HepG2 (cell line): ENCODE measurements around the gene RREB1. TPM values are rescaled to one million over a fixed set of nuclear protein-coding genes. Genes with fewer than 3 reads are reported as not detected.

Experiments used
- AKNA ChIP-seq: sonication (generic); formaldehyde crosslinking; IDR thresholded peaks from 2 replicates; pipeline ENCODE4 v1.4.0; 2020; ENCODE audit warnings: missing genetic modification reagents, borderline replicate concordance
- CHCHD3 ChIP-seq: sonication (generic); formaldehyde crosslinking; IDR thresholded peaks from 2 replicates; pipeline ENCODE4 v1.8.0; 2022; ENCODE audit warnings: mild to moderate bottlenecking, missing genetic modification reagents, moderate library complexity
- CREM ChIP-seq, 2 experiments: sonication (generic) in 1 of 2; formaldehyde crosslinking in 1 of 2; IDR thresholded peaks; 2 replicates each; pipeline versions ENCODE4 v1.4.0 to v1.6.1; 2016 to 2020; ENCODE audit warnings: antibody characterized with exemption in 1 of 2, mild to moderate bottlenecking in 1 of 2, missing genetic modification reagents in 1 of 2
- GABPB1 ChIP-seq: IDR thresholded peaks from 2 replicates; pipeline ENCODE4 v1.6.1; 2016; ENCODE audit warnings: mild to moderate bottlenecking, missing genetic modification reagents, moderate library complexity, missing compliant biosample characterization
- HOXA3 ChIP-seq: sonication (generic); formaldehyde crosslinking; IDR thresholded peaks from 2 replicates; pipeline ENCODE4 v1.5.0; 2020; ENCODE audit warnings: missing genetic modification reagents
- KDM4B ChIP-seq: sonication (generic); formaldehyde crosslinking; IDR thresholded peaks from 2 replicates; pipeline ENCODE4 v1.4.0; 2020; ENCODE audit warnings: missing genetic modification reagents
- MED1 ChIP-seq: sonication (generic); formaldehyde crosslinking; IDR thresholded peaks from 2 replicates; pipeline ENCODE4 v1.4.0; 2020; ENCODE audit warnings: missing genetic modification reagents
- RXRB ChIP-seq: IDR thresholded peaks from 2 replicates; pipeline ENCODE4 v1.6.1; 2016; ENCODE audit warnings: borderline replicate concordance, missing genetic modification reagents, missing compliant biosample characterization
- SOX5 ChIP-seq: IDR thresholded peaks from 2 replicates; pipeline ENCODE4 v1.6.1; 2016; ENCODE audit warnings: borderline replicate concordance
- ZBTB42 ChIP-seq: sonication (generic); formaldehyde crosslinking; IDR thresholded peaks from 2 replicates; pipeline ENCODE4 v1.5.0; 2020; ENCODE audit warnings: mild to moderate bottlenecking, missing genetic modification reagents
- ZNF235 ChIP-seq: sonication (generic); formaldehyde crosslinking; IDR thresholded peaks from 2 replicates; pipeline ENCODE4 v1.8.1; 2023; ENCODE audit warnings: mild to moderate bottlenecking, missing genetic modification reagents, borderline replicate concordance
- ZNF329 ChIP-seq: sonication (generic); formaldehyde crosslinking; IDR thresholded peaks from 2 replicates; pipeline ENCODE4 v1.9.0; 2021; ENCODE audit warnings: low read depth, mild to moderate bottlenecking, missing genetic modification reagents
- ZNF354B ChIP-seq: sonication (generic); formaldehyde crosslinking; IDR thresholded peaks from 2 replicates; pipeline ENCODE4 v1.8.0; 2022; ENCODE audit warnings: mild to moderate bottlenecking, missing genetic modification reagents
- ZXDC ChIP-seq: sonication (generic); formaldehyde crosslinking; IDR thresholded peaks from 2 replicates; pipeline ENCODE4 v1.5.0; 2020; ENCODE audit warnings: mild to moderate bottlenecking, missing genetic modification reagents
- polyA plus RNA-seq, 8 experiments: library from polyadenylated mRNA; depleted of rRNA in 3 of 8; stranded (reverse) in 7 of 8; unstranded in 1 of 8; fragments of >200 nt; fragmentation: Illumina TruSeq in 4 of 8; extraction: Trizol in 4 of 8; gene quantifications; 2 replicates each; pipeline versions ENCODE4 v1.2.1 to v1.2.3, GENCODE V29; 2011 to 2016; ENCODE audit warnings: low read depth in 4 of 8, missing spikeins in 1 of 8, mixed read lengths in 1 of 8; ENCODE audit not compliant: insufficient read depth in 1 of 8
- total RNA-seq, 5 experiments: library from RNA; depleted of rRNA; stranded (reverse); fragments of >200 nt; fragmentation: Illumina TruSeq; extraction: Trizol; gene quantifications; 2 replicates each; pipeline ENCODE4 v1.2.3, GENCODE V29; 2016; ENCODE audit warnings: low read depth in 1 of 5
- TF ChIP-seq, protein P1 (sequence below): sonication (generic); formaldehyde crosslinking; IDR thresholded peaks from 2 replicates; pipeline ENCODE4 v1.5.1; 2020; ENCODE audit warnings: missing genetic modification reagents, mild to moderate bottlenecking, borderline replicate concordance
- TF ChIP-seq, protein P2 (sequence below): sonication (generic); formaldehyde crosslinking; conservative IDR thresholded peaks from 2 replicates; pipeline ENCODE4 v1.8.0; 2022; ENCODE audit warnings: mild to moderate bottlenecking, moderate library complexity, missing genetic modification reagents

The RREB1 gene
- total and polyA plus RNA-seq, 2 of the 13 experiments (the other 11 are each of a cell fraction or from before 2014, with no cell fraction given): 6.1 to 23.2 TPM

DNA sequence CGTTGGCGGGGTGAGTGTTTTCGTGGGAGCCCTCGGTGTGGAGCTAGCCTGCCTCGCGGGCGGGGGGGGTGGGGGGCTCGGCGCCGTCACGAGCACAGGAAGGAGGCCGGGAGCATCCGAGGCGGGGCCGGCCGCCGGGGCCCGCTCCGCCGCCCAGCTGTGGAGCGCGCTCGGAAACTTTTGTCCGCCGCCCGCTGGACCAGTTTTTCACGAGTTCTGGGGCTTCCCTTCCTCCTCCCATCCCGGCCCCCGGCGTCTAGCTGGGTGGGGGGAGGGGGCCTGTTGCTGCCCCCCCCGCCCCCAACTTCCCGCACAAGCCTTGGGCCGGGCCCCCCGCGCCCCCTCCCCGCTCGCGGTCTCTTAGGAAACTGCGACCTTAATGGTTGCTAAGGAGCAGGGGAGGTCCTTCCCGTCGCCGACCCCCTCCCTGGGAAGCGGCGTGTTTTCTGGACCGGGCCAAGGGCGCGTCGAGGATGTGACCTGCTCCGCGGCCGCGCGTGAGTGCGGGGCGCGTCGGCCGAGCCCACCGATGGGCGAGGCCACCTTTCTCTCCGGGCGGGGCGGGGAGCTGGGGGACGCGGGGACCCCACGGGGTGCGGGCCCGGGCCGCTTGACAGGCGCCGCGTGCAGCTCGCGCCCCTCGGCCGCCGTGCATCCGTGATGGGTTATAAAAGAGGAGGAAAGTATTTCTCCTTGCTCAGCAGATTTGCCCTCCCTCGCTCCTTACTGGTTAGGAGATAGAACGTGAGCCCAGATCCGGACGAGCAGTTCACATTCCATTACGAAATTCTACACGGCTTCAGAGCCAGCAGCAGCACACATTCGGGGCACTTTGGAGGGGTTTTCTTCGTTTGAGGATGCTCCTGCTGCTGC is 1.4 kb downstream of the RREB1 start (continued):
- no peak for TF ChIP-seq ZBTB42 (CRISPR knock-in tag)
- TF ChIP-seq GABPB1: peak; percentile 10; the same call in 1 of the 2 replicates
- no peak for TF ChIP-seq ZNF354B (CRISPR knock-in tag)
- TF ChIP-seq, protein P1, sequence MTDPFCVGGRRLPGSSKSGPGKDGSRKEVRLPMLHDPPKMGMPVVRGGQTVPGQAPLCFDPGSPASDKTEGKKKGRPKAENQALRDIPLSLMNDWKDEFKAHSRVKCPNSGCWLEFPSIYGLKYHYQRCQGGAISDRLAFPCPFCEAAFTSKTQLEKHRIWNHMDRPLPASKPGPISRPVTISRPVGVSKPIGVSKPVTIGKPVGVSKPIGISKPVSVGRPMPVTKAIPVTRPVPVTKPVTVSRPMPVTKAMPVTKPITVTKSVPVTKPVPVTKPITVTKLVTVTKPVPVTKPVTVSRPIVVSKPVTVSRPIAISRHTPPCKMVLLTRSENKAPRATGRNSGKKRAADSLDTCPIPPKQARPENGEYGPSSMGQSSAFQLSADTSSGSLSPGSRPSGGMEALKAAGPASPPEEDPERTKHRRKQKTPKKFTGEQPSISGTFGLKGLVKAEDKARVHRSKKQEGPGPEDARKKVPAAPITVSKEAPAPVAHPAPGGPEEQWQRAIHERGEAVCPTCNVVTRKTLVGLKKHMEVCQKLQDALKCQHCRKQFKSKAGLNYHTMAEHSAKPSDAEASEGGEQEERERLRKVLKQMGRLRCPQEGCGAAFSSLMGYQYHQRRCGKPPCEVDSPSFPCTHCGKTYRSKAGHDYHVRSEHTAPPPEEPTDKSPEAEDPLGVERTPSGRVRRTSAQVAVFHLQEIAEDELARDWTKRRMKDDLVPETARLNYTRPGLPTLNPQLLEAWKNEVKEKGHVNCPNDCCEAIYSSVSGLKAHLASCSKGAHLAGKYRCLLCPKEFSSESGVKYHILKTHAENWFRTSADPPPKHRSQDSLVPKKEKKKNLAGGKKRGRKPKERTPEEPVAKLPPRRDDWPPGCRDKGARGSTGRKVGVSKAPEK: no peak
- TF ChIP-seq AKNA (CRISPR knock-in tag): 0 out of 2 replicates have a peak, but pooled peaks have one; percentile 48
- peak; percentile 32; the same call in 1 of the 2 replicates for TF ChIP-seq RXRB (CRISPR knock-in tag)
- TF ChIP-seq, protein P2, sequence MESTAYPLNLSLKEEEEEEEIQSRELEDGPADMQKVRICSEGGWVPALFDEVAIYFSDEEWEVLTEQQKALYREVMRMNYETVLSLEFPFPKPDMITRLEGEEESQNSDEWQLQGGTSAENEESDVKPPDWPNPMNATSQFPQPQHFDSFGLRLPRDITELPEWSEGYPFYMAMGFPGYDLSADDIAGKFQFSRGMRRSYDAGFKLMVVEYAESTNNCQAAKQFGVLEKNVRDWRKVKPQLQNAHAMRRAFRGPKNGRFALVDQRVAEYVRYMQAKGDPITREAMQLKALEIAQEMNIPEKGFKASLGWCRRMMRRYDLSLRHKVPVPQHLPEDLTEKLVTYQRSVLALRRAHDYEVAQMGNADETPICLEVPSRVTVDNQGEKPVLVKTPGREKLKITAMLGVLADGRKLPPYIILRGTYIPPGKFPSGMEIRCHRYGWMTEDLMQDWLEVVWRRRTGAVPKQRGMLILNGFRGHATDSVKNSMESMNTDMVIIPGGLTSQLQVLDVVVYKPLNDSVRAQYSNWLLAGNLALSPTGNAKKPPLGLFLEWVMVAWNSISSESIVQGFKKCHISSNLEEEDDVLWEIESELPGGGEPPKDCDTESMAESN (CRISPR knock-in tag): no peak
- TF ChIP-seq ZNF329 (CRISPR knock-in tag): no peak
- TF ChIP-seq MED1: peak; percentile 63
- TF ChIP-seq KDM4B (CRISPR knock-in tag): no peak
- TF ChIP-seq HOXA3 (CRISPR knock-in tag): peak; percentile 56; the same call in 1 of the 2 replicates
- TF ChIP-seq CREM (IDR thresholded peaks at IDR 0.05): no peak
- TF ChIP-seq CREM (CRISPR knock-in tag; IDR thresholded peaks at IDR 0.05): no peak
- no peak for TF ChIP-seq CHCHD3 (CRISPR knock-in tag)
- TF ChIP-seq ZNF235 (CRISPR knock-in tag): no peak
- 0 out of 2 replicates have a peak, but pooled peaks have one; percentile 22 for TF ChIP-seq SOX5 (CRISPR knock-in tag)
- no peak for TF ChIP-seq ZXDC (CRISPR knock-in tag)
